Measurements from ENCODE around the gene DNM3.

DNM3 gene

GRCh38 chr1:171841050-171841910 lies at the start of gene DNM3:
DNM3 (plus strand) TSS chr1:171841498; CDS start chr1:171841657, 159 bp downstream.
- Histone ChIP-seq H3K27me3 (ENCODE audit: low read length) (no peaks in the 10 kb centered on the region), H3K4me3 (ENCODE audit: insufficient read depth, low read length, poor library complexity, severe bottlenecking) (peak within 1 kb of the TSS; percentile 53), H3K9me2 (replicated peaks; ENCODE audit: insufficient read depth, low read length) (no peaks in the 10 kb centered on the region), H3K9me3 (ENCODE audit: insufficient read depth, low read length) (no peaks in the 10 kb centered on the region), H2AFZ (ENCODE audit: low read depth, low read length, severe bottlenecking) (peak within 1 kb of the TSS; percentile 67), H3K27ac (ENCODE audit: low read depth, low read length) (no peak within 1 kb of the TSS), H4K20me1 (ENCODE audit: low read depth, low read length) (no peaks in the 10 kb centered on the region), H3K79me2 (ENCODE audit: insufficient read depth, low read length) (no peaks in the 10 kb centered on the region), H3K9ac (ENCODE audit: low read length) (peak within 1 kb of the TSS; percentile 53), H3F3A (ENCODE audit: insufficient read depth) (no peaks in the 10 kb centered on the region), H3K36me3 (ENCODE audit: low read length) (no peaks in the 10 kb centered on the region), H3K4me2 (ENCODE audit: low read depth, low read length, poor library complexity, severe bottlenecking) (peak within 1 kb of the TSS; percentile 54)
- TF ChIP-seq EZH2phosphoT487 (conservative IDR thresholded peaks at IDR 0.05; ENCODE audit: low read length) (no peak), CTCF (IDR thresholded peaks at IDR 0.05; ENCODE audit: insufficient read depth, low read length, poor library complexity, severe bottlenecking) (no peak)

- no peaks in the 10 kb centered on the region for H3K9me3 ChIP-seq (ENCODE audit: insufficient read depth, low read length)
- no peak overlapping the region for H3K9ac ChIP-seq (ENCODE audit: low read length)
- no peaks in the 10 kb centered on the region for H4K20me1 ChIP-seq (ENCODE audit: low read depth, low read length)
- TF ChIP-seq CTCF (IDR thresholded peaks at IDR 0.05; ENCODE audit: insufficient read depth, low read length, poor library complexity, severe bottlenecking) (no peak), EZH2phosphoT487 (conservative IDR thresholded peaks at IDR 0.05; ENCODE audit: low read length) (no peak)
- peaks cover 14% of the 10 kb centered on the region for H3K36me3 ChIP-seq (ENCODE audit: low read length)
- H2AFZ ChIP-seq (ENCODE audit: low read depth, low read length, severe bottlenecking): no peak overlapping the region
- no peaks in the 10 kb centered on the region for H3K27me3 ChIP-seq (ENCODE audit: low read length)
- H3K4me2 ChIP-seq (ENCODE audit: low read depth, low read length, poor library complexity, severe bottlenecking): no peak overlapping the region
- H3F3A ChIP-seq (ENCODE audit: insufficient read depth): no peaks in the 10 kb centered on the region
- H3K4me3 ChIP-seq (ENCODE audit: insufficient read depth, low read length, poor library complexity, severe bottlenecking): no peak overlapping the region
- no peaks in the 10 kb centered on the region; the same call in 1 of the 2 replicates for H3K79me2 ChIP-seq (ENCODE audit: insufficient read depth, low read length)
- no peaks in the 10 kb centered on the region for H3K9me2 ChIP-seq (replicated peaks; ENCODE audit: insufficient read depth, low read length)
- H3K27ac ChIP-seq (ENCODE audit: low read depth, low read length): no peak overlapping the region
Measured at GRCh38 chr1:171792656-171793369, 48.5 kb upstream of the DNM3 start.

GRCh38 chr1:171793636-171794035 lies 47.7 kb upstream of the DNM3 start:
- no peak overlapping the region for H3K9ac ChIP-seq (ENCODE audit: low read length)
- no peak overlapping the region for H3K4me3 ChIP-seq (ENCODE audit: insufficient read depth, low read length, poor library complexity, severe bottlenecking)

More at GRCh38 chr1:171793636-171794035, 47.7 kb upstream of the DNM3 start:
- Histone ChIP-seq H3K27me3 (ENCODE audit: low read length) (no peaks in the 10 kb centered on the region), H3K36me3 (ENCODE audit: low read length) (peaks cover 14% of the 10 kb centered on the region), H3K9me3 (ENCODE audit: insufficient read depth, low read length) (no peaks in the 10 kb centered on the region), H3K27ac (ENCODE audit: low read depth, low read length) (no peak overlapping the region), H3F3A (ENCODE audit: insufficient read depth) (no peaks in the 10 kb centered on the region), H3K4me2 (ENCODE audit: low read depth, low read length, poor library complexity, severe bottlenecking) (no peak overlapping the region), H3K79me2 (ENCODE audit: insufficient read depth, low read length) (no peaks in the 10 kb centered on the region; the same call in 1 of the 2 replicates), H3K9me2 (replicated peaks; ENCODE audit: insufficient read depth, low read length) (no peaks in the 10 kb centered on the region), H2AFZ (ENCODE audit: low read depth, low read length, severe bottlenecking) (no peak overlapping the region), H4K20me1 (ENCODE audit: low read depth, low read length) (no peaks in the 10 kb centered on the region)
- no peak for TF ChIP-seq EZH2phosphoT487 (conservative IDR thresholded peaks at IDR 0.05; ENCODE audit: low read length)
- TF ChIP-seq CTCF (IDR thresholded peaks at IDR 0.05; ENCODE audit: insufficient read depth, low read length, poor library complexity, severe bottlenecking): no peak
